ENCODE measurements around the gene TBC1D9.

GRCh38 chr4:140652601-140653000 lies 103.6 kb downstream of the TBC1D9 start:
- no peak for TF ChIP-seq EZH2phosphoT487 (conservative IDR thresholded peaks at IDR 0.05; ENCODE audit: low read length)
- TF ChIP-seq, protein P1, sequence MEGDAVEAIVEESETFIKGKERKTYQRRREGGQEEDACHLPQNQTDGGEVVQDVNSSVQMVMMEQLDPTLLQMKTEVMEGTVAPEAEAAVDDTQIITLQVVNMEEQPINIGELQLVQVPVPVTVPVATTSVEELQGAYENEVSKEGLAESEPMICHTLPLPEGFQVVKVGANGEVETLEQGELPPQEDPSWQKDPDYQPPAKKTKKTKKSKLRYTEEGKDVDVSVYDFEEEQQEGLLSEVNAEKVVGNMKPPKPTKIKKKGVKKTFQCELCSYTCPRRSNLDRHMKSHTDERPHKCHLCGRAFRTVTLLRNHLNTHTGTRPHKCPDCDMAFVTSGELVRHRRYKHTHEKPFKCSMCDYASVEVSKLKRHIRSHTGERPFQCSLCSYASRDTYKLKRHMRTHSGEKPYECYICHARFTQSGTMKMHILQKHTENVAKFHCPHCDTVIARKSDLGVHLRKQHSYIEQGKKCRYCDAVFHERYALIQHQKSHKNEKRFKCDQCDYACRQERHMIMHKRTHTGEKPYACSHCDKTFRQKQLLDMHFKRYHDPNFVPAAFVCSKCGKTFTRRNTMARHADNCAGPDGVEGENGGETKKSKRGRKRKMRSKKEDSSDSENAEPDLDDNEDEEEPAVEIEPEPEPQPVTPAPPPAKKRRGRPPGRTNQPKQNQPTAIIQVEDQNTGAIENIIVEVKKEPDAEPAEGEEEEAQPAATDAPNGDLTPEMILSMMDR (IDR thresholded peaks at IDR 0.05; ENCODE audit: insufficient read depth, low read length, poor library complexity, severe bottlenecking) = no peak

Data from SU-DHL-6 (cell line).